ENCODE data around the gene GPR132.

Gene GPR132

GRCh38 chr14:105097794-105098127 is 32.5 kb upstream of the GPR132 start:
- Histone ChIP-seq H3K4me3 (ENCODE audit: low read length) (no peak overlapping the region), H3K27ac (ENCODE audit: low read length) (no peak overlapping the region), H3K27me3 (ENCODE audit: control insufficient read depth, insufficient read depth, low read length) (peaks cover 28% of the 10 kb centered on the region), H3K9me3 (ENCODE audit: control insufficient read depth, low read depth, low read length) (no peaks in the 10 kb centered on the region), H3K36me3 (ENCODE audit: control insufficient read depth, low read depth, low read length) (no peaks in the 10 kb centered on the region), H3K9ac (ENCODE audit: low read length) (no peak overlapping the region), H3K4me1 (ENCODE audit: control insufficient read depth, low read depth, low read length) (no peaks in the 10 kb centered on the region)

- Histone ChIP-seq H3K27me3 (ENCODE audit: control insufficient read depth, insufficient read depth, low read length) (peaks cover 34% of the 10 kb centered on the region), H3K27ac (ENCODE audit: low read length) (no peak overlapping the region), H3K9ac (ENCODE audit: low read length) (no peak overlapping the region), H3K4me3 (ENCODE audit: low read length) (no peak overlapping the region), H3K9me3 (ENCODE audit: control insufficient read depth, low read depth, low read length) (no peaks in the 10 kb centered on the region), H3K4me1 (ENCODE audit: control insufficient read depth, low read depth, low read length) (no peaks in the 10 kb centered on the region), H3K36me3 (ENCODE audit: control insufficient read depth, low read depth, low read length) (no peaks in the 10 kb centered on the region)
Measured at GRCh38 chr14:105096206-105096875, 31.1 kb upstream of the GPR132 start.

DNA sequence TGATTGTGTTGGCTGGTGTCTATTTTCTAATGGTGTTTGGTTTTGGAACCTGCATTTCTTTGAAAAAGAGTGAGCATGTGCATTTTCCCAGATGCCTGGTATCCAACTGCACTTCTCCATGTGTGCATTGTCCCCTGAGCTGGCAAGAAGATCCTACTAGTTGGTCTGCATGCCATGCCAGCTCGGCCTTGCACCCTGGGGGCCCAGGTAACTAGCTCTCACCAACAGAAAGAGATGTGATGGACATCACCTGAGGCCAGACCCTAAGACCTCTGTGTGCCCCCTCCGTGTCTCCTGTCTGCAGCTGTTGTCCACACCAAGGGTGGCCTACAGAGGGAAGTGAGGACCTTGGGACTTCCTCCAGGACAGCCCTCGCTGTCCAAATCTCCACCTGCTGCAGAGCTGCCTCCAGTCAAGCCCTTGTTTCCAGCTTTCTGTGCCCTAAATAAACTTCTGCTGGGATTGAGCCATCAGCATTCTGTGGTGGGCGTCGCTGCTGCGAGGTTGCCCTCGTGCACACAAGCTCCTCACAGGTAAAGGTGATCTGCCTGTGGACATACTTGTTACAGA is 30.1 kb upstream of the GPR132 start:
- Histone ChIP-seq H3K27ac (ENCODE audit: low read length) (no peak overlapping the region), H3K27me3 (ENCODE audit: control insufficient read depth, insufficient read depth, low read length) (peaks cover 34% of the 10 kb centered on the region), H3K4me3 (ENCODE audit: low read length) (no peak overlapping the region), H3K36me3 (ENCODE audit: control insufficient read depth, low read depth, low read length) (no peaks in the 10 kb centered on the region), H3K9ac (ENCODE audit: low read length) (no peak overlapping the region), H3K4me1 (ENCODE audit: control insufficient read depth, low read depth, low read length) (no peaks in the 10 kb centered on the region), H3K9me3 (ENCODE audit: control insufficient read depth, low read depth, low read length) (no peaks in the 10 kb centered on the region)

DNA sequence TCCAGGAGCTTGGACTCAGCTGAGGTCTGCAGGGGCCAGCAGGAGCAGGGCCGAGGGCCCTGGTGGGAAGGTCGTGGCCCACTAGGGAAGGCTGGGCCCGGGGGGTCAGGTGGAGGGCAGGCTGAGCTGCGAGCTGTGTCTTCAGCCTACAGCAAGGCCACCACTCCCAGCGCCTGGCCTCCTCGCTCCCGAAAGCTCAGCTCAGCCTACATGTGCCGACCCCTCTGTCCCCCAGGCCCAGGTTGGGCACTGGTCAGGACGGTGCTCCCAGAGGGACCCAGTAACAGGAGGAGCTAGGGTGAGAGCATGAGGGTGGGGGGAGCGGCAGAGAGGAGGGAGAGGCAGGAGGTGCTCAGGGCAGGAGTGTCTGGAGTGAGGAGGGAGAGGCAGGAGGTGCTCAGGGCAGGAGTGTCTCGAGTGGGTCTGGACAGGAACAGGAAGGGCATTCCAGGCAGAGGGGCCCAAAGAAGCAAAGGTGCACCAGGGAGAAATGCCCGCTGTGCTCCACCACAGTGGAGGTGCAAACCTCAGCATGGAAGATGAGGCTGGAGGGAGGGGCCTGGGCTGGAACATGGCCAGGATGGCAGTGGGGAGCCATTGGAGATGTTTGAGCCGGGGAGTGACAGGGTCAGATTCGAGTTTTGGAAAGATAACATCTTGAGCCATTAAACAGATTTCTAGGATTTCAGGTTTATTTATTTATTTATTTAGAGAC is 29.1 kb upstream of the GPR132 start:
- no peaks in the 10 kb centered on the region for H3K36me3 ChIP-seq (ENCODE audit: control insufficient read depth, low read depth, low read length)
- H3K27me3 ChIP-seq (ENCODE audit: control insufficient read depth, insufficient read depth, low read length), result peaks cover 39% of the 10 kb centered on the region
- peak overlapping the region; percentile 56 for H3K4me3 ChIP-seq (ENCODE audit: low read length)
- H3K9ac ChIP-seq (ENCODE audit: low read length), result no peak overlapping the region
- no peaks in the 10 kb centered on the region for H3K4me1 ChIP-seq (ENCODE audit: control insufficient read depth, low read depth, low read length)
- no peak overlapping the region for H3K27ac ChIP-seq (ENCODE audit: low read length)
- H3K9me3 ChIP-seq (ENCODE audit: control insufficient read depth, low read depth, low read length), result no peaks in the 10 kb centered on the region

DNA sequence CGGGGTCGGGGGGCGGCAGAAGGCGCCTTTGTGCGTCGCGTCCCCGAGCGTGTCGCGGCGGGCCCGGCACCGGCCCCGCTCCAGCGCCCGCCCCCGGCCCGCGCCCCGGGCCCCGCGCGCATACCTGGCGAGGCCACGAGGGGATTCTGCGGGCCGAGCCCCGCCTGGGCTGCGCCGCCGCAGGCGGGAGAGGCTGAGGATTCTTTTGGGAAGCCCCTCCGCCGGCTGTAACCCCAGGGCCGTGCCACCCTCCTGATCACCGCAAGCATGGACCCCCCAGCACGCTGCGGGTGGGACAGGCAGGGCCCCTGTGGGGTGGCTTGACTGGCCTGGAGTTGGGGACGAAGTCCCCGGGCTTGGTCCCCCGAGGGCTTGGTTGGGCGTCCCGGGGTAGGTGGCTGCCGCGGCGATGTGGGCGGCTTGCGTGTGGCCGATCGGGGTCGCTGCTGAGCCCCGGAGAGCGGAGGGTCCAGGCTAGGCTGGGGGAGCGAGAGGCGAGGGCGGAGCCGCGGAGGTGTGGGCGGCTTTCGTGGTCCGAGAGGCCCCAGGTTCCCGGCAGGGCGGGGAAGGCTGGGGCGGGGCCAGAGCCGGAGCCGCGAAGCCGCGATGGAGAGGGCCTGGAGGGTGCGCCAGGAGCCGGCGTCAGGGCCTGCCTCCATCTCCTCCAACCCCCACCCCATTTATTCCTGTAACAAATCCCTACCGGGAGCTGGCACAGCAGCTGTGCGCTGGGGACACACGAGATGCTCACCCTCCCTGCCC is 28.4 kb upstream of the GPR132 start:
- Histone ChIP-seq H3K9ac (ENCODE audit: low read length) (no peak overlapping the region), H3K36me3 (ENCODE audit: control insufficient read depth, low read depth, low read length) (no peaks in the 10 kb centered on the region), H3K4me1 (ENCODE audit: control insufficient read depth, low read depth, low read length) (no peaks in the 10 kb centered on the region), H3K4me3 (ENCODE audit: low read length) (peak overlapping the region; percentile 56), H3K27me3 (ENCODE audit: control insufficient read depth, insufficient read depth, low read length) (peaks cover 46% of the 10 kb centered on the region), H3K9me3 (ENCODE audit: control insufficient read depth, low read depth, low read length) (no peaks in the 10 kb centered on the region), H3K27ac (ENCODE audit: low read length) (no peak overlapping the region)

- H3K27ac ChIP-seq (ENCODE audit: low read length), result no peak overlapping the region
- H3K27me3 ChIP-seq (ENCODE audit: control insufficient read depth, insufficient read depth, low read length), result peaks cover 52% of the 10 kb centered on the region
- H3K4me1 ChIP-seq (ENCODE audit: control insufficient read depth, low read depth, low read length), result no peaks in the 10 kb centered on the region
- peak overlapping the region; percentile 24 for H3K4me3 ChIP-seq (ENCODE audit: low read length)
- no peaks in the 10 kb centered on the region for H3K9me3 ChIP-seq (ENCODE audit: control insufficient read depth, low read depth, low read length)
- no peak overlapping the region for H3K9ac ChIP-seq (ENCODE audit: low read length)
- no peaks in the 10 kb centered on the region for H3K36me3 ChIP-seq (ENCODE audit: control insufficient read depth, low read depth, low read length)
Measured at GRCh38 chr14:105093038-105093430, 27.8 kb upstream of the GPR132 start.

DNA sequence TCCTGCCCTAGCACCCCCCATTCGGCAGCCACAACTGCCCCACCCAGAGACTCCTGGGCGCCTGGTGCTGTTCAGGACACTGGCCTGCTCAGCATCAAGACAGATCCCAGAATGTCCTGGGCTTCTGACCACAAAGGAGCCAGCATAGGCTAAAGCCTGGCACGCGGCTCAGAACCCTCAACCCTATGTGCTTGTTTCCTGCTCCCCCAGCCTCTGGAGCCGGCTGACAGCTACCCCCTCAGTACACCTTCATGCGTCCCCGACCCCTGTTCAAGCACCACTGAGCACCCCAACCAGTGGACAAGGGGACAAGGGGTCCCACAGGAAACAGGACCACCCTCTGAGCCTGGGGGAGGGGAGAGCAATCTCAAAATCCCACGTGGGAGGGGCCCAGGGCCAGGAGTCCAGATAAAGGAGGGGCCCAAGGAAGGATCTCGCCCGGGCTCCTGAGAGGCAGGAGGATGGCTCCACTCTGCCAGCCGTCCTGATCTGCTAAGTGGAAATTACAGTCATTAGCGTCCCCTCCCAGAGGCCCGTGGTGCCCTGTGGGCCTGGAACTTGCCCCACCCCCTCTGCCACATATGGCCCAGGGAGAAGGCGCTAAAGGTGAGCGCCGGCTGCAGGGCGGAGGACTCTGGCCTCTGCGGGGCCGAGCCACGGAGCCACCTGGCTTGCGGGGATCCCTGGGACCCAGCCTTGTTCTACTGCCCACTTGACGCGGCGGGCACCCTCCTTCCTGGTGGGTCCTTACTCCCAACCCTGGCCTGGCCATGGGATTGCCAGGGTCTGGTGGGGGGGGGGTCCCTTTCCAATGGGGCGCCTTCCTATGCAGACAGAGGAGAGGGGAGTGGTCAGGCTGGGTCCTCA is 27.2 kb upstream of the GPR132 start:
- Histone ChIP-seq H3K9ac (ENCODE audit: low read length) (no peak overlapping the region), H3K27ac (ENCODE audit: low read length) (no peak overlapping the region), H3K9me3 (ENCODE audit: control insufficient read depth, low read depth, low read length) (no peaks in the 10 kb centered on the region), H3K4me3 (ENCODE audit: low read length) (peak overlapping the region; percentile 24), H3K4me1 (ENCODE audit: control insufficient read depth, low read depth, low read length) (no peaks in the 10 kb centered on the region), H3K36me3 (ENCODE audit: control insufficient read depth, low read depth, low read length) (no peaks in the 10 kb centered on the region), H3K27me3 (ENCODE audit: control insufficient read depth, insufficient read depth, low read length) (peaks cover 58% of the 10 kb centered on the region)

DNA sequence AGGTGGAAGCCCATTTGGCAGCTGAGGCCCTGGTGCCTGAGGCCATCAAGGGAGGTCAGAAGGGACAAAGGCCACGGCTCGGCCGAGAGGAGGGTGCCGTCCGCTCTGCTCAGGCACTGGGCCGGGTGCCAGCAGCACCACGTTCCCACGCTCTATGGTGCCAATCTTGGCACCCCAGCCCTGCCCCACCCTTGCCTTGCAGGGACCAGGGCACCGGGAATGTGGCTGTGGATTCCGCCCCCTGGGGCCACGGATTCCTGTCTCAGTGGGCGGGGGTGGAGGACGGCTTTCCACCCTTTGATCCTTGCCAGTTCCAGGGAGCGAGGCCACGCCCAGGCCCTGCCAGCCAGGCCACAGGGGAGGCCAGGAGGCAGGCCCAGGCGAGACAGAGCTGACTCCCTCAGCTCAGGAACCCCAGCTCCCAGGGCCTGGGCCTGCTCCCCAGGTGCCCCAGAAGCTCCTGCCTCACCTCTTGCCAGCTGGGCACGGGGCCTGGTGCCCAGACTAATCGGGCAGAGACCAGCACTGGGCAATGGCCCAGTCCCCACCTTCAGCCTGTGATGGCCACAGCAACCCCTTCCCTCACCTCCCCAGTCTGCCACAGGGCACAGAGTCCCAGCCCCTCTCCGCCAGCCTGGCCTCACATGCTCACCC is 26.4 kb upstream of the GPR132 start:
- Histone ChIP-seq H3K4me1 (ENCODE audit: control insufficient read depth, low read depth, low read length) (no peaks in the 10 kb centered on the region), H3K27ac (ENCODE audit: low read length) (no peak overlapping the region), H3K9me3 (ENCODE audit: control insufficient read depth, low read depth, low read length) (no peaks in the 10 kb centered on the region), H3K36me3 (ENCODE audit: control insufficient read depth, low read depth, low read length) (no peaks in the 10 kb centered on the region), H3K4me3 (ENCODE audit: low read length) (no peak overlapping the region), H3K9ac (ENCODE audit: low read length) (no peak overlapping the region), H3K27me3 (ENCODE audit: control insufficient read depth, insufficient read depth, low read length) (peaks cover 66% of the 10 kb centered on the region)

DNA sequence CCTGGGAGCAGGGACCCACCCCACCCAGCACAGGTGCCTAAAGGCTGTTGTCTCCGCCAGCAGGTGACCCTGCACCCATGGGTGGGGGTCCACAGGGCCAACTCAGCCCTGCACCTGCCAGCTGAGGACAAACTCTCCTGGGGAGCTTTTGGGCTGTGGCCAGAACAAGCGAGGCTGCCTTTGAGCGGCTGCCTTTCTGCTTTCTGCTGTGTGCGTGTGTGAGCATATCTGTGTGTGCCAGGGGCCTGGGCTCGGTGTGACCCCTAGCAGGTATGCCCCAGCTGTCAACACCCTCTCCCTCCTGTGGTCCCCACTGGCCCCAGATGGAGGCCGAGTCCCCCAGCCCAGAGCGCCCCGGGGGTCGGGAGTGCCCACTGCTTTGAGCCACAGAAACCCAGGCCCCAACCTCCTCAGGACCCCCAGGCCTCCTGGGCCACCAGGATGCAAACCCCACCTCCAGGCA is 25.9 kb upstream of the GPR132 start:
- H3K4me1 ChIP-seq (ENCODE audit: control insufficient read depth, low read depth, low read length), result no peaks in the 10 kb centered on the region
- H3K9ac ChIP-seq (ENCODE audit: low read length), result no peak overlapping the region
- no peak overlapping the region for H3K4me3 ChIP-seq (ENCODE audit: low read length)
- peaks cover 71% of the 10 kb centered on the region for H3K27me3 ChIP-seq (ENCODE audit: control insufficient read depth, insufficient read depth, low read length)
- no peak overlapping the region for H3K27ac ChIP-seq (ENCODE audit: low read length)
- H3K36me3 ChIP-seq (ENCODE audit: control insufficient read depth, low read depth, low read length), result no peaks in the 10 kb centered on the region
- no peaks in the 10 kb centered on the region for H3K9me3 ChIP-seq (ENCODE audit: control insufficient read depth, low read depth, low read length)

- H3K36me3 ChIP-seq (ENCODE audit: control insufficient read depth, low read depth, low read length), result no peaks in the 10 kb centered on the region
- H3K4me1 ChIP-seq (ENCODE audit: control insufficient read depth, low read depth, low read length), result no peaks in the 10 kb centered on the region
- H3K9me3 ChIP-seq (ENCODE audit: control insufficient read depth, low read depth, low read length), result no peaks in the 10 kb centered on the region
- H3K9ac ChIP-seq (ENCODE audit: low read length), result no peak overlapping the region
- H3K27ac ChIP-seq (ENCODE audit: low read length), result no peak overlapping the region
- no peak overlapping the region for H3K4me3 ChIP-seq (ENCODE audit: low read length)
- peaks cover 72% of the 10 kb centered on the region for H3K27me3 ChIP-seq (ENCODE audit: control insufficient read depth, insufficient read depth, low read length)
Measured at GRCh38 chr14:105090493-105091053, 25.3 kb upstream of the GPR132 start.
